CD4-positive, alpha-beta memory T cell (primary cell): ENCODE measurements around the gene NCOA3. TPM values are rescaled to one million over a fixed set of nuclear protein-coding genes. Genes with fewer than 3 reads are reported as not detected.

Source experiments
- CTCF ChIA-PET: fragments of 350-600 bp; sonication (Branson Sonifier 250); formaldehyde crosslinking; loops from one replicate; lab custom pipeline; 2021; ENCODE audit warnings: inconsistent platforms; ENCODE audit not compliant: partially characterized antibody; lab: Charles Lee
- POLR2A ChIA-PET: fragments of 350-600 bp; sonication (Branson Sonifier 250); formaldehyde crosslinking; loops from one replicate; lab custom pipeline; 2021; ENCODE audit not compliant: partially characterized antibody; lab: Charles Lee
- DNase-seq, 5 donors: peaks; one replicate each; pipeline versions ENCODE4 v3.0.0 to v3.0.0-alpha.2; 2020 to 2022; ENCODE audit warnings: mixed read lengths in 1 of 5
- H3K27ac ChIP-seq: one replicate; pipeline ENCODE4 v1.7.0; 2013; ENCODE audit warnings: low read depth, low read length
- H3K27me3 ChIP-seq: 2 replicates; pipeline ENCODE4 v1.7.0; 2013; ENCODE audit warnings: mild to moderate bottlenecking, low read length, moderate library complexity; ENCODE audit not compliant: insufficient read depth
- H3K36me3 ChIP-seq: 2 replicates; pipeline ENCODE4 v1.7.0; 2013; ENCODE audit warnings: mild to moderate bottlenecking, low read length, moderate library complexity; ENCODE audit not compliant: insufficient read depth
- H3K4me1 ChIP-seq: 2 replicates; pipeline ENCODE4 v1.7.0; 2013; ENCODE audit warnings: mild to moderate bottlenecking, low read length, moderate library complexity; ENCODE audit not compliant: insufficient read depth
- H3K4me3 ChIP-seq, 2 donors: one replicate each; pipeline ENCODE4 v1.7.0; 2013; ENCODE audit warnings: low read length in 2 of 2, mild to moderate bottlenecking in 1 of 2
- H3K9me3 ChIP-seq, 2 donors: one replicate each; pipeline ENCODE4 v1.7.0; 2013; ENCODE audit warnings: low read length in 2 of 2, control low read depth in 1 of 2; ENCODE audit not compliant: control insufficient read depth in 1 of 2
- H3K27ac Mint-ChIP-seq, 7 donors: one replicate each; pipeline ENCODE4 v1.8.0; 2020 to 2021; ENCODE audit warnings: mixed read lengths in 7 of 7, mild to moderate bottlenecking in 6 of 7, inconsistent platforms in 3 of 7, moderate library complexity in 3 of 7
- H3K27me3 Mint-ChIP-seq, 2 donors: one replicate each; pipeline ENCODE4 v1.8.0; 2020 to 2021; ENCODE audit warnings: mixed read lengths in 2 of 2
- H3K36me3 Mint-ChIP-seq, 2 donors: one replicate each; pipeline ENCODE4 v1.8.0; 2020 to 2021; ENCODE audit warnings: mixed read lengths in 2 of 2, inconsistent platforms in 1 of 2, mild to moderate bottlenecking in 1 of 2
- H3K4me1 Mint-ChIP-seq, 4 donors: one replicate each; pipeline ENCODE4 v1.8.0; 2020 to 2021; ENCODE audit warnings: mixed read lengths in 4 of 4, mild to moderate bottlenecking in 1 of 4
- H3K4me3 Mint-ChIP-seq, 8 donors: one replicate each; pipeline ENCODE4 v1.8.0; 2020 to 2021; ENCODE audit warnings: mixed read lengths in 8 of 8, mild to moderate bottlenecking in 7 of 8, moderate library complexity in 6 of 8, inconsistent platforms in 3 of 8
- H3K9me3 Mint-ChIP-seq, 8 donors: one replicate each; pipeline ENCODE4 v1.8.0; 2020 to 2021; ENCODE audit warnings: mixed read lengths in 8 of 8, mild to moderate bottlenecking in 5 of 8, inconsistent platforms in 3 of 8, moderate library complexity in 1 of 8
- intact Hi-C: fragments of 100-400 bp; cut with micrococcal nuclease; formaldehyde crosslinking; loops from one replicate; pipeline ENCODE4 v1.15.1; 2023
- polyA plus RNA-seq, 2 donors: library from polyadenylated mRNA; unstranded; fragments of 300-500 nt; fragmentation: Illumina TruSeq; gene quantifications; one replicate each; pipeline ENCODE4 v1.2.3, GENCODE V29; 2021
- total RNA-seq, 2 experiments: library from RNA; stranded (reverse); gene quantifications; one replicate each; pipeline ENCODE4 v1.2.3, GENCODE V29; 2021

The NCOA3 gene
- total and polyA plus RNA-seq, 4 experiments from 2014 or later: 7.0 to 74.7 (median 46.2) TPM

GRCh38 chr20:47627540-47627939 is 125.9 kb downstream of the NCOA3 start:
- POLR2A ChIA-PET: no interaction called here
- H3K36me3 Mint-ChIP-seq: peaks cover 48 to 74% of the 10 kb centered on the region in 2 donors

GRCh38 chr20:47629907-47630306 is 128.2 kb downstream of the NCOA3 start:
- no peaks in the 10 kb centered on the region for H3K9me3 ChIP-seq
- POLR2A ChIA-PET: no interaction called here
- Mint-ChIP-seq H3K9me3 (no peaks in the 10 kb centered on the region), H3K36me3 (peaks cover 51 to 72% of the 10 kb centered on the region in 2 donors), H3K27me3 (no peaks in the 10 kb centered on the region), H3K4me1 (peaks cover 0 to 5% (median 2%) of the 10 kb centered on the region in 4 donors), H3K4me3 (no peak overlapping the region), H3K27ac (no peak overlapping the region)
- no peak for DNase-seq
- no peaks in the 10 kb centered on the region for H3K27me3 ChIP-seq
- no peaks in the 10 kb centered on the region for H3K4me1 ChIP-seq
- H3K36me3 ChIP-seq: peaks cover 35% of the 10 kb centered on the region
- CTCF ChIA-PET: interaction anchor here (0.7 to 1.6 kb wide), 2 partner anchors 246 to 1027 kb away, joined by 3 to 4 read pairs; no protein-coding TSS in a partner anchor
- H3K4me3 ChIP-seq: no peak overlapping the region
- H3K27ac ChIP-seq: no peak overlapping the region
- intact Hi-C loops: no loop called here

More at GRCh38 chr20:47627540-47627939, 125.9 kb downstream of the NCOA3 start:
- no peaks in the 10 kb centered on the region for H3K4me1 ChIP-seq
- intact Hi-C loops: no loop called here
- no peak for DNase-seq
- H3K9me3 ChIP-seq: no peaks in the 10 kb centered on the region
- peak overlapping the region in 1 of 7 donors; percentile 19 for H3K27ac Mint-ChIP-seq
- no peak overlapping the region for H3K4me3 ChIP-seq
- H3K27me3 ChIP-seq: no peaks in the 10 kb centered on the region
- peaks cover 50% of the 10 kb centered on the region for H3K36me3 ChIP-seq
- H3K9me3 Mint-ChIP-seq: no peaks in the 10 kb centered on the region
- H3K27ac ChIP-seq: no peak overlapping the region
- peaks cover 0 to 8% (median 3%) of the 10 kb centered on the region in 4 donors for H3K4me1 Mint-ChIP-seq
- CTCF ChIA-PET: no interaction called here
- H3K27me3 Mint-ChIP-seq: no peaks in the 10 kb centered on the region
- H3K4me3 Mint-ChIP-seq: no peak overlapping the region

- Mint-ChIP-seq H3K9me3 (no peaks in the 10 kb centered on the region), H3K27ac (peak overlapping the region in 1 of 7 donors; percentile 58), H3K4me1 (peaks cover 0 to 5% (median under 1%) of the 10 kb centered on the region in 4 donors), H3K4me3 (no peak overlapping the region), H3K36me3 (peaks cover 46 to 71% of the 10 kb centered on the region in 2 donors), H3K27me3 (no peaks in the 10 kb centered on the region)
- Histone ChIP-seq H3K4me1 (no peaks in the 10 kb centered on the region), H3K4me3 (no peak overlapping the region), H3K9me3 (no peaks in the 10 kb centered on the region), H3K27me3 (no peaks in the 10 kb centered on the region), H3K36me3 (peaks cover 37% of the 10 kb centered on the region), H3K27ac (no peak overlapping the region)
- ChIA-PET CTCF (interaction anchor here (0.8 to 1.6 kb wide), 2 partner anchors 20 to 1026 kb away, joined by 3 read pairs; no protein-coding TSS in a partner anchor), POLR2A (no interaction called here)
- no peak for DNase-seq
- intact Hi-C loops: no loop called here
Measured at GRCh38 chr20:47631078-47631477, 129.4 kb downstream of the NCOA3 start.

- no peak for DNase-seq
- Mint-ChIP-seq H3K27me3 (no peaks in the 10 kb centered on the region), H3K9me3 (no peaks in the 10 kb centered on the region), H3K27ac (no peak overlapping the region), H3K4me3 (no peak overlapping the region), H3K4me1 (peaks cover 0 to 3% (median under 1%) of the 10 kb centered on the region in 4 donors), H3K36me3 (peaks cover 64 to 82% of the 10 kb centered on the region in 2 donors)
- H3K27me3 ChIP-seq: no peaks in the 10 kb centered on the region
- no peaks in the 10 kb centered on the region for H3K4me1 ChIP-seq
- H3K36me3 ChIP-seq: peaks cover 47% of the 10 kb centered on the region
- H3K9me3 ChIP-seq: no peaks in the 10 kb centered on the region
- H3K27ac ChIP-seq: no peak overlapping the region
- CTCF ChIA-PET: interaction anchor here (1.4 to 2.1 kb wide), 3 partner anchors 14 to 251 kb away, joined by 3 to 7 read pairs (median 5); no protein-coding TSS in a partner anchor
- H3K4me3 ChIP-seq: no peak overlapping the region
- POLR2A ChIA-PET: interaction anchor here (0.5 to 0.7 kb wide), 2 partner anchors 22 to 40 kb away, joined by 3 to 4 read pairs; no protein-coding TSS in a partner anchor
- intact Hi-C loops: no loop called here
Measured at GRCh38 chr20:47635256-47635655, 133.6 kb downstream of the NCOA3 start.

GRCh38 chr20:47638851-47639250 is 137.2 kb downstream of the NCOA3 start:
- Histone ChIP-seq H3K4me1 (no peaks in the 10 kb centered on the region), H3K27ac (no peak overlapping the region), H3K4me3 (no peak overlapping the region), H3K9me3 (no peaks in the 10 kb centered on the region), H3K27me3 (no peaks in the 10 kb centered on the region), H3K36me3 (peaks cover 51% of the 10 kb centered on the region)
- no peak overlapping the region for H3K4me3 Mint-ChIP-seq
- ChIA-PET POLR2A (no interaction called here), CTCF (no interaction called here)
- H3K4me1 Mint-ChIP-seq: no peaks in the 10 kb centered on the region
- H3K36me3 Mint-ChIP-seq: peaks cover 70 to 78% of the 10 kb centered on the region in 2 donors
- DNase-seq: no peak
- peaks cover 0 to 1% (median 0%) of the 10 kb centered on the region in 8 donors for H3K9me3 Mint-ChIP-seq
- no peak overlapping the region for H3K27ac Mint-ChIP-seq
- intact Hi-C loops: no loop called here
- no peaks in the 10 kb centered on the region for H3K27me3 Mint-ChIP-seq

- H3K27ac ChIP-seq: no peak overlapping the region
- no peaks in the 10 kb centered on the region for H3K27me3 ChIP-seq
- peaks cover 0 to 2% (median 0%) of the 10 kb centered on the region in 4 donors for H3K4me1 Mint-ChIP-seq
- CTCF ChIA-PET: interaction anchor here (1.9 kb wide), 1 partner anchor 22 kb away, joined by 7 read pairs; no protein-coding TSS in a partner anchor
- POLR2A ChIA-PET: no interaction called here
- H3K36me3 Mint-ChIP-seq: peaks cover 71 to 77% of the 10 kb centered on the region in 2 donors
- no peaks in the 10 kb centered on the region for H3K27me3 Mint-ChIP-seq
- no peaks in the 10 kb centered on the region for H3K4me1 ChIP-seq
- intact Hi-C loops: no loop called here
- H3K4me3 ChIP-seq: no peak overlapping the region
- no peak for DNase-seq
- no peak overlapping the region for H3K4me3 Mint-ChIP-seq
- H3K36me3 ChIP-seq: peaks cover 40% of the 10 kb centered on the region
- H3K9me3 ChIP-seq: no peaks in the 10 kb centered on the region
- peak overlapping the region in 1 of 7 donors; percentile 7 for H3K27ac Mint-ChIP-seq
- peaks cover 0 to 4% (median 0%) of the 10 kb centered on the region in 8 donors for H3K9me3 Mint-ChIP-seq
Measured at GRCh38 chr20:47642118-47642517, 140.4 kb downstream of the NCOA3 start.

- Histone ChIP-seq H3K27me3 (no peaks in the 10 kb centered on the region), H3K36me3 (peaks cover 39% of the 10 kb centered on the region), H3K9me3 (no peaks in the 10 kb centered on the region), H3K27ac (no peak overlapping the region), H3K4me1 (no peaks in the 10 kb centered on the region), H3K4me3 (no peak overlapping the region)
- H3K27ac Mint-ChIP-seq: peak overlapping the region in 1 of 7 donors; percentile 38
- peaks cover 0 to 4% (median 0%) of the 10 kb centered on the region in 8 donors for H3K9me3 Mint-ChIP-seq
- H3K4me1 Mint-ChIP-seq: peaks cover 0 to 2% (median 0%) of the 10 kb centered on the region in 4 donors
- intact Hi-C loops: no loop called here
- H3K27me3 Mint-ChIP-seq: no peaks in the 10 kb centered on the region
- no peak overlapping the region for H3K4me3 Mint-ChIP-seq
- peaks cover 71 to 76% of the 10 kb centered on the region in 2 donors for H3K36me3 Mint-ChIP-seq
- no peak for DNase-seq
- POLR2A ChIA-PET: no interaction called here
- CTCF ChIA-PET: no interaction called here
Measured at GRCh38 chr20:47642624-47643023, 140.9 kb downstream of the NCOA3 start.
